Stimulated activated CD4-positive, alpha-beta T cell treated with anti-CD3 and anti-CD28 coated beads, Interleukin-1b, Interleukin-23, amount 100 ng/mL, for 4 hours (primary cell): ENCODE measurements around the gene CFAP65.

Experiments
- DNase-seq, 2 donors: peaks; one replicate each; pipeline ENCODE4 v3.0.0-alpha.2; 2020; ENCODE audit warnings: low read depth in 2 of 2

CFAP65 gene

DNA sequence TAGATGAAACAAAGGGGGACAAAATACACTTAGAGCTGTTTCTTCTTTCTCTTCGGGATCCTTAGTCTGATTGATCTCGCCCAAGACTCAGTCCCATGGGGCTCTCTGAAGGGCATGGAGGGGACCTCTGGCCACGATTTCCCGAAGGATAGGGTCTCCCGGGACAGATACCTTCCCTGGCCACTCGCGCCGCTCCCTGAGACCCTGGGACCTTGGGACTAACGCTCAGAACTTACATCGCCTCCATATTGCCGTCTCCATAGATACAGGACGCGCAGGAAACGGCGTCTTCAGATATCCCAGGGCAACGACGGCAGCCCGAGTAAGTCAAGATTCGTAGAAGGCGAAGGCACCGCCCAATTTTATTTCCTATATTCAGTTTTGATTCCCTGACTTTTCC is at the start of gene CFAP65:
Gene CFAP65 (minus strand): TSS at position 265 of the 400 bp plus-strand sequence. CDS start 2,468 bp downstream, outside the sequence.
- no peak for DNase-seq

GRCh38 chr2:219090436-219091299 is 49.4 kb upstream of the CFAP65 start:
- no peak for DNase-seq

DNA sequence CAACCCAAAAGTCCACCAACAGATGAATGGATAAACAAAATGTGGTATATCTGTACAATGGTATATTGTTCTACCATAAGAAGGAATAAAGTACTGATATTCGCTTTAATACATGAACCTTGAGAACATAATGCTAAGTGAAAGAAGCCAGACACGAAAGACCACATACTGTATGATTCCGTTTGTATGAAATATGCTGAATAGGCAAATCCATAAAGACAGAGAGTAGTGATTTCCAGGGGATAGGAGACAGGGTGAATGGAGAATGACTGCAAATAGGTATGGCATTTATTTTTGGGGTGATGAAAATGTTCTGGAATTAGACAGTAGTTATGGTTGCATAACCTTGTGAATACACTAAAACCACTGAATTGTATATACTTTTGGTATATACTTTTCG is 48.0 kb upstream of the CFAP65 start:
- no peak for DNase-seq

- DNase-seq: no peak
Measured at GRCh38 chr2:219087848-219088247, 46.5 kb upstream of the CFAP65 start.

GRCh38 chr2:219087361-219087760 is 46.0 kb upstream of the CFAP65 start:
- no peak for DNase-seq

DNA sequence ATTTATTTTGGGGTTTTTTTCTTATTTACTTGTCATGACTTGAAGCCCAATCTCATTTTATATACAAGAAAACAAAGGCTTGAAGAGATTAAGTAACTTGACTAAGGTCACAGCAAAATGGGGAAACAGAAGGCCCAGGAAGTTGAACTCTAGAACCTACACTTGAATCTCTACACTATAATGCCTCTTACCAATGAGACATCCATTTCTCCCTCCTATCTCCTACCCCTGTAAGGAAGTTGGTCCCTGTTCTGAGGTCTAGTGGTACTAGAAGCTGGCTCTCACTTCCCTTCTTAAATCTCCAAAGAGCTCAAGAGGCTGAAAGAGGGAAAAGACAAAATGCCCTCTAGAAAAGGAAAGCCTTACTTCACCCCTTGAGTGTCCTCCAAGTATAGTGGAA is 44.9 kb upstream of the CFAP65 start:
- DNase-seq: no peak

- DNase-seq: no peak
Measured at GRCh38 chr2:219084791-219085190, 43.5 kb upstream of the CFAP65 start.

DNA sequence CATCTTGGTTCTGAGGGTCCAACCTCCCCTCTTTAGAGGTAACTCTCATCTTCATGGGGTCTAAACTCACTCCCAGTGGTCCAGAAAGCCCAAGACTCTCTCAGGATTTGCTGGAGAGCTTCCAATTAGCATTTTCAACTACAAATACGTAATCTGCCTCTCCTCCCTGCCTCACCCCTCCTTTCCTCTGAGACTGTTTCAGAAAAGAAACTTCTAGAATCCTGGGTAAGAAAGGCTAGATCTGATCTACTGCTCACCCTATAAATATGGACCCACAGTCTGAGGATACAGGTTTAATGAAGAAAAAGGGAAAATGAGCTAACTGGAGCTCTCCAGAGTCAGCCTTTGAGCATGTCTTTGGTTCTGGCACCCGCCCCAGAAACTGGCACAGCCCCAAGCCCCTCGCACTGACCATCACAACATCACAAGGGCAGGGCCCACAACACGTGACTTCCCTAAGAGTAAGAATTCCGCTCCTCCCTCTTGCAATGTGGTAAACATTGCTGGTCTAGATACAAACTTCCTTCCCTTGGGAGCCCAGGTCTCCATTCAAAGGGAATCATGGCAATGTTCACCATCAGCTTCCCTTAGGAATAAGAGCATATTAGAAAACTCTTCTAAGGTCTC is 41.1 kb upstream of the CFAP65 start:
- no peak for DNase-seq

DNA sequence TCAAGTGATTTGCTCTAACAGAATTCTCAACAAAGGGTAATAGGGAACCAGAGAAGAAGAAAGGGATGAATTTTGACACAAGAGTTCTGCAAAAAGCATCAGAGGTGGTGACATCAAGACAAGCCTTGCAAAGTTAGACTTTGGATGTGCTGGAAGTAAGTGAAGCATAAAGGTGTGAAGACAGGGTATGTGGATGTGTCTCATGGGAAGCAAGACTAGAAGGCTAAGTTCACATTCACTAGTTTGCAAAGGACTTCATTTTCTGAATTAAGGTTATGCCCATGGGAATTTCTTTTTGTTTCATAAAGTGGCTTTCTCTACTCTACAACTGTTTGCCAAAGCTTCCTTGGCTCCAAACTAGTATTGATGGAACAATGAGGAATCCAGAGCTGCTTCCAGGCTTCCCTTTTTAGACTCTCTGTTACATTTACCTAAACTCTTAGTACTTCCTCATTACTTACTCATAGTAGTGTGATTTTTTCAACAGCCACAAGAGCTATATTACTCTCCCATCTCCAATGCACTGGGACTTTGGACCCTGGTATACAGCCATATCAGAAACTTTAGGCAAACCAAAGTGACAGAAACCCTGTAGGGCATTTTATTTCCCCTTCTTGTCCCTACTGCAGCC is 40.5 kb upstream of the CFAP65 start:
- DNase-seq: no peak

- DNase-seq: no peak
Measured at GRCh38 chr2:219081096-219081495, 39.8 kb upstream of the CFAP65 start.

DNA sequence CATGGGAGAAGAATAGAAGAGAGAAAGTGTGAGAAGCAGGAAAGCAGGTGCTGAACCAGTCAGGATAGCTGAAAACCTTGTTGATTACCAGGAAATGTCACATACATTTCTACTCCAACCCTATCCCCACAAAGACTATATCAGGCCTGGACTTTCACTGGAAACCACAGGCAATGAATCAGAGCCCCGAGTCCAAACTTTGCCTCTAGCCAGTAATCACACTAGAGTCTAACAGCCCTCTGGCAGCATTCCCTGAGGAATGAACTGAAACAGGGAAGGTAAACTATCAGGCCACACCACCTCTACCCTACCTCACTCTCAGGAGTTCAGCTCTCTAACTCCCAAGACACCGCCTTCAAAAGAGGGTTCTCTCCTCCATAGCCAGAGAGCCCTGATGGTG is 38.1 kb upstream of the CFAP65 start:
- no peak for DNase-seq

- no peak for DNase-seq
Measured at GRCh38 chr2:219078951-219079350, 37.6 kb upstream of the CFAP65 start.

DNA sequence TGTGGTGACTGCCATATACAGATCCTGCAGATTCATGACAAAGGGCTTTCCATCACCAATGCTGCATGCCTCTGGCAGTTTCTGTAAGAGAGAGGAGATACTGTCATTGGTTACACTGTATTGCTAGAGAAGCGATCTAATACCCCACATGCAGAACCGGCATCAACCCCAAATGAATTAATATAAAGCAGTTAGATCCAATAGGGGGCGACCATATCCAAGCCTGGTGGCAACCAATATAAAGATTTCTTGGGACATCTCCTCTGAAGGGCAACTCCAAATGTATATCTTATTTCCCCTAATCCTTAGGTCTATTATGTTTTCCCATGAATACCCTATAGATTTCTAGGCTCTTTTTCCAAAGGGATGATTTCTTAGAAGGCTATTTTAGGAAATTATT is 36.8 kb upstream of the CFAP65 start:
- no peak for DNase-seq

DNA sequence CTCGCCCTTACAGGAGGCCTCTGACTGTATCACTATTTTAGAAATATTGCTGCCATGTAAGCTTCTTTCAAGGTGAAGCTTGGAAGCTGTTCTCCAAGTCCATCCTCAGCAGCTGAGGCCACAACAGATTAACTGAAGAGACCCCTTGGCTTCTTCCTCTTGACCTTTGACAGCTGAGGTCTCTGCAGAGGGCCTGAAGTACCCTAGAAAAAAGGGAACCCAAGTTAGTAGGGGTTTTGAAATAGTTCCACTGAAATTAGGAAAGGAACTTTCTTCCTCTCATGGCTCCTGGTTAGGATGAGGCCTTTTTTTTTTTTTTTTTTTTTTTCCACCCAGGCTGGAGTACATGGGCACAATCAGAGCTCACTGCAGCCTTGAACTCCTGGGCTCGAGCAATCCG is 34.9 kb upstream of the CFAP65 start:
- no peak for DNase-seq

DNA sequence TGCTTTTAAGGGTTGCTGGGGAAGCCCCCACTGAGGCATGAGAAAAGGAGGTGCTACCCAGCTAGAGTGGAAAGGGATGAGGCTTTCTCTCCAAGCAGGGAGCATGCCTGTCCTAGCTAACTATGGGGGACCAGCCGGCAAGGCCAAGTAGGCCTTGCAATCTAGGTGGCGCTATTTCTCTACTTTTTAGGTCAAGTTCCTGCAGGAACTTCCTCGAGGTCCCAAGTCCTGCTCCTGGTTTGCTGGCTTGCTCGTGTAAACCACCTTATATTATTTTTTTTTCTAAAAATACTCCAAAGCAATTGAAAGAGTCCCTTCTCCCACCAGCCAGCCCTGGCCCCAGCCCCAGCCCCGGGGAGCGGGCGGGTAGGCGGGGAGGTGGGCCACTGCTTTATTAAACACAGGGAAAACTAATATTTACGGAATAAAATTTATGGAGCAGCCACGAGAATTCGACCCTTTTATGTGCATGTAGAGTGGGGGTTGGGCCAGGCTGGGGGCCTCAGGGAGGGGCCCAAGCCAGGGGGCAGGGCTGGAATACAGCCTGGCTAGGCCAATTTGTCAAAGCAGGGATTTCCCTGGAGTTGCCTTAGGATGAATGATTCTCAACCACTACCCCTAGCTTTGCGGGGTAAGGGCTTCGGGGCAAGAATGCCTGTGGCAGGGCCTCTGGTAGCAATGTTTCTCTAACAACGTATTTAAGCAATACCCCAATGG is 32.3 kb upstream of the CFAP65 start:
- no peak for DNase-seq

GRCh38 chr2:219072741-219073250 is 31.5 kb upstream of the CFAP65 start:
- DNase-seq: no peak

DNA sequence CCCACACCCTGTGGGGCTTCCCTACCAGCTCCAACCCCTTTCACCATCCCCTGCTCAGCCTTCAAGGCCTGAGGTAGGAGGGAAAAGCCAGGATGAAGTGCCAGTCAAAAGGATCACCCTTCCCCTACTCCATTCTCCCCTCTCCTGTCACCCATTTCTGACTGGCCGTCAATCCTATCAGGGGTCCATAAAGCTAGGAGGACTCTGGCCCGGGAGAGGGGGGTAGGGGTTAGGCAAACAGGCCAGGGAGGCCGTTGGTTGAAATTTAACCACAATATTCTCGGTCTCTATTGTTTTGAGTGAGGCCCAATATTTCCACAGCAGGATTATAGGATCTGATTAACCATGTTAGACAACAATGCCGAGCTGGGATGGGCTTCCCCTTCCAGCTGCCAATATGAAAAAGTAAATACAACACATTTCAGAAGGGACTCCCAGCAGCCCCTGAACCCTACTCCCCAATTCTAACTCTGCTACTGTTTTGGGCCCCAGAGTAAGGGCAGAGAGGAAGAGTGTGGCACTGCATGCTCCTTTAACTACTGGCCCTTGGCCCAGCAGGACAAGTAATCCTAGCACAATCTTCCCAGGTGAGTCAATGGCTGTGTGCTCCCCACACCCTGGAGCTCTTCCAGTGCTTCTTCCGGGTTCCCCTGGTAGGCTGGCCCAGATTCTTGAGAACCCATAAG is 30.0 kb upstream of the CFAP65 start:
- DNase-seq: no peak

- DNase-seq: no peak
Measured at GRCh38 chr2:219065484-219065883, 24.2 kb upstream of the CFAP65 start.

- DNase-seq: no peak
Measured at GRCh38 chr2:219062081-219062480, 20.8 kb upstream of the CFAP65 start.

DNA sequence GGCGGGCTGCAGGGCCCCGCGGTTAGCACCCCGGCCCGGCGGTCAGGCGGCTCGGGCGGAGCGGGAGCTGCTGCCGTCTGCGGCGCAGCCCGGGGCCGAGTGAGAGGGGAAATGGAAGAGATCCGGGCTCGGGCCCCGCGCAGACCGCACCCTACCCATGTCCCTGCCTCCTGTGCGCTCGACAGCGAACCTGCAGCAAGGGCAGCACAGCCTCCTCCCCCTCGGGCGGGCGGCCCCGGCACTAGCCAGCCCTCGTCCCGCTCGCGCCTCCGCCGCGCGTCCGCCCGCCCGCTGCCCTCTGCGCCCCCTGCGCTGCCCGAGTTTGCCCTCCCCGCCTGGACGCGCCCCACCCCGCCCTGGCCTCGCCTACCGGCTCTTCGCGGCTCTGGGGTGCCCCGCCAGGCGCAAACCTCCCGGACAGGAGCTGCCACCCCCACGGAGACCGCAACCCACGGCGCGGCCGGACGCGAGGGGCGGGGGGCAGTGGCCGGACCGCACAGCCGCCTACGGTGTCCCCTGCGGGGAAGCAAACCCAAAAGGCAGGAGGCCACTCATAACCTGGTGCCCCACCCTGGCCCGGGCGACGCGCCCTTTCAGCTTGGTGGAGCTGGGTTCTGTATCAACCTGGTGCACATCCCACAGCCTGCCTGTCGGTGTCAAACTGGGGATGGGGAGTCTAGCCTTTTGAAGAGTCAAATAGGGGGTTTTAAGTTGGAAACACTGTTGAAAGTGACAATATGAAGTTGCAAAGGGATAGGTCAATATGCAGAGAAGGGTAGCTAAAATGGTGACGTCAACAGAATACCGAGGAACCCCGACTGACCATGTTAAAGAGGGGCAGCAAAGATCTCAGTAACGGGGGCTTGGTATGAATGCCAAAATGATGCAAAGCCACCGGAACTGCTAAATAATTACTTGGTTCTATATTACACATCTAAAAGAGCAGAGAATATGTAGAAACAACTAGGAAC is 19.8 kb upstream of the CFAP65 start, which contains the start of gene IHH:
Gene IHH (minus strand): TSS at position 101 of the 971 bp plus-strand sequence. CDS start 454 bp downstream, outside the sequence.
- no peak for DNase-seq
